DMS53 treated with DMSO at 0.1 percent for 48 hours (cell line): Measurements from ENCODE around the gene CIAO3.
A peak's percentile ranks its signal among the peaks of the same experiment; 100 is the strongest.

Experiments
- DNase-seq: peaks from one replicate; lab custom pipeline; 2025; ENCODE audit not compliant: unreplicated experiment; lab: John Stamatoyannopoulos, UW

The CIAO3 gene

DNA sequence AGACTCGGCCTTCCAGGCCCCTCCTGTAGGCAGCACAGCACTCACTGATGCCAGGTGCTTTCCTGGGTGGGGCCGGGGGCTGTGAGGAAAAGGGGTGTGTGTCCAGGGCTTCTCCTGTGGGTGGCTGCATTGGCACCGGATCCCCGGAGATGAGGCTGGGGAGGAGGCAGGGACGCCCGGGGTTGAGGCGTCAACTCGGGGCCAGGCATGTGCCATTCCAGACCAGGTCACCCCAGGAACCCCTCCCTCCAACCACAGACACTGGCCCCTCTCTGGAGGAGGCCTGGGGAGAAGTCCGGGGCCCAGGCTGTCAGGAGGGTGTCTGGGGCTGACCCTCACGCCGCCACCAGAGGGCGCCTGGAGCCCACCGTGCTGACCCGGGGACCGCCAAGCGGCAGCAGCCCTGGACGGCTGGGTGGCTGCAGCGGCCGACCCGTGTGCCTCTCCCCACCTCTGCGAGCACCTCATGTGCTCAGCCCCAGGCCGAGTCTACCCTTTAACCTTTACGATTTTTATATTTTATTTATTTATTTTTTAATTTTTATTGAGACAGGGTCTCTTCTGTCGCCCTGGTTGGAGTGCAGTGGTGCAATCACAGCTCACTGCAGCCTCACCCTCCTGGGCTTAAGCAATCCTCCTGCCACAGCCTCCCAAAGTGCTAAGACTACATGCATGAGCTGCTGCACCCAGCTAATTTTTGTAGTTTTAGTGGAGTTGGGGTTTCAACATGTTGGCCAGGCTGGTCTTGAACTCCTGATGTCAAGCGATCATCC, 29.1 kb downstream of the CIAO3 start:
- DNase-seq = peak; percentile 34

DNA sequence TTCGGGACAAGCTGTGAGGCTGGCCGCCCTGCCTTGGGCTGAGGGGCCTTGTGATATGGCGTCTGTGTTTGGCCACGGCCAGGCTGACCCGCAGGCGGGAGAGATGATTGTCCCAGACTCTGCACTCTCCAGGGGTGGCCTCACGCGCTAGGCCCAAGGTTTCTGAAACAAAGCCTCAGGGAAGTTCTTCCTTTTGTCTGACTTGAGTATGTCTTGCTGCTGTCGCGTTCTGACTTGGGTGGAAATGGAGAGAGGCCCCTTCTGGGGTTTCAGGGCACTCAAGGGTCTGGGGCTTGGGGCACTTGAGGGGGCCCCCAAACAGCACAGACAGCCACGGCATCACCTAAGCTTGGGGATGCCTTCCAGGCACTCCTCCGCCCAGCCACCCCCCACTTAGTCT, 29.7 kb downstream of the CIAO3 start:
- no peak for DNase-seq

GRCh38 chr16:710500-711075, 30.2 kb downstream of the CIAO3 start:
- DNase-seq = no peak

DNA sequence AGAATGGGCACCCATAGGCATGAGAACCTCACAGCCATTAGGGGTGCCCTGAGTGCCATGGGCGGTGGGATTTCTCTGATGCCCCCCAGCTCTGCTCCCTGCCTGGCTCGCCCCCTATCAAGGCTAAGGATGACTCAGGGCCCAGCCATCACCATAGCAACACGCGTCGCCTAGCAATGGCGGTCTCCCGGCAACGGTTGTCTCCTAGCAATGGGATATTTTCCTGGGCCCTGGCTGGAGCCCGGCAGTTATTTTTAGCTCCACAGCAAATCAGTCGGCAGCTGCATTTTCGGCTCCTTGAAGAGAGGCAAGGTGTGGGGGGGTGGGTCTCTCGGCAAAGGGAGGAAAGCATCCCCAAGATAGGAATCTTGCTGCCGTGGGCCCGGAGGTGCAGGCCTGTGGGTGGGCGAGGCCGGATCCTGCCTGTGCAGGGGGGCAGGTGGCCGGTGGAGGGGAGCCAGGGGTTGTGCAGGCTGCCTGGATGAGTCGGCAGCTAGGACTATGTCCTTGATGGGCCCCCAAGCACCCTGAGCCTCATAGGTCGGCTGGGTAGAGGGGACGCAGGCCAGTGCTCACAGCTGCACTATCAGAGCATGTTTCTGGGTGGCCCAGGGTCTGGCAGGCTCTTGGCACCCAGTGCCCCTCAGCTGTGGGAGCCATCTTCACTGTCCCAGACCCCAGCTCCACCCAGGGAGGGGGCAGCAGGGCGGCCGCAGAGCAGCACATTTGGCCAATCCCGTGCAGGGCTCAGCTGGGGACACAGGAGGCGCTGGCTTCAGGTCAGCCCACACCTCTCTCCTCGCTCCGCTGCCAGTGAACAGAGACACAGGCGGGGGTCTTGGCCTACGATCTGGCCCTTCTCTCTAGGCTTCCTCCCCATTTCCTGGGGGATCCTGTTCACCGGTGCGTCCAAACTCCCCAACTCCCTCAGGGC, 31.0 kb downstream of the CIAO3 start:
- peak; percentile 45 for DNase-seq

- DNase-seq = no peak
Observed at GRCh38 chr16:708959-709358, 31.8 kb downstream of the CIAO3 start.

- DNase-seq = no peak
Observed at GRCh38 chr16:708019-708418, 32.8 kb downstream of the CIAO3 start.

DNA sequence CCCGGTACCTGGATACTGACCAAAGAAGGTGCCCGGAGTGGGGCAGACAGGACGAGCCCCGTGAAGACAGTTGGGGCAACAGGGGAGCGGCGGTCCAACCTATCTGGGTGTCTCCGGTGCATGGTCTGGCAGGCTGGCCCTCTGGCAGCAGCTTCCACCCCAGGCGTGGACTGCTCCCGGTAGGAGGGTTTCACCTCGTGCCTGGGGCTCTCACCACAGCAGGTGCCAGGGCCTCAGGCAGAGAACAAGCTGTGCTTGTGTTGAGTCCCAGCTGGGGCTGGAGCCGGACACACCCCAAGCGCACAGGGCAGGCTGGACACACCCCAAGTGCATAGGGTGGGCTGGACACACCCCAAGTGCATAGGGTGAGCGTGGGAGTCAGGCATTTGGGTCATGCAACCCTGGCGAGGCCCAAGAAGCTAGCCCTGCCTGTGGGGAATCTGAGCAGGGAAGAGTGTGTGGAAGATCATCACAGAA, 33.7 kb downstream of the CIAO3 start:
- no peak for DNase-seq

DNA sequence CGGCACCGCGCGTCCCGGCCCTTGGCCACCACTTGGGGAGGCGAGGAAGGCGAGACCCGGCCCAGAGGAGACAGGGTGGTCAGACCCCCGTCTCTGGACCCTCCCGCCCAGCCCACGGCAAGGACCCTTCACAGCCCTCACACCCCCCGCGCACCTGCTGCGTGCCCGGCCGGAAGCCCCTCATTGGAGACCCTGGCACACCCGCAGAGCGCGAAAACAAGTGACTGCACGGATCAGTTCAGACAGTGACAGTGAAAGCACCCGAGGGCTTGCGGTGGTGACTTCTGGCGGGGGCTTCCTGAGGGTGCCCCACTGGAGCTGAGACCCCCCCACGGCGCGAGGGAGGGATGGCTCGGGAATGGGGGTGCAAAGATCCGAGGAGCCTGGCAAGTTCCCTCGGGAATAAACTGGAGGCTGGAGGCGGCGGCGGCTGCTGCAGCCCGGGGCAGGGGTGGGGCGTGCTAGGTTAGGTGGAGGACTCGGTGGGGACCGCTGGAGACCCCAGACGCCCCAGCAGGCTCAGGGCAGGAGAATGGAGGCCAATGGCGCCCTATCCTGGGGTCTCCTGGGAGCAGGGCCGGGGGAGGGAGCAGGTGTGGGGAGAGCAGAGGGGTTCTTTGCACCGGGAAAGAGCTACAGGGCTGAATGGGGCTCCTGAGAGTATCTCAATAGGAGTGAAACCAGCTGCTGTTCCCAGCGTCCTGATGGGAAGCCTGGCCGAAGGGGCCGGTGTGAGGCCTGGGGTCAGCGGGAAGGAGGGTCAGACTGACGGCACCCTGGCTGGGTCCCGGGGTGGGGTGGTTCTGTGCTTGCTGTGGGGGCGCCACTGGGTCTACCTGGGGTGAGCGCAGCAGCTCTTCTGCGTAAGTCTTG, 34.4 kb downstream of the CIAO3 start:
- DNase-seq = peak; percentile 18

- no peak for DNase-seq
Observed at GRCh38 chr16:705431-706188, 35.2 kb downstream of the CIAO3 start, which contains the start of gene FBXL16. Gene FBXL16, minus strand, starts transcription at chr16:705801. Its CDS starts 8,396 bp downstream, at chr16:697405.

GRCh38 chr16:704552-705380, 36.0 kb downstream of the CIAO3 start:
- no peak for DNase-seq

- no peak for DNase-seq
Observed at GRCh38 chr16:704047-704446, 36.8 kb downstream of the CIAO3 start.

DNA sequence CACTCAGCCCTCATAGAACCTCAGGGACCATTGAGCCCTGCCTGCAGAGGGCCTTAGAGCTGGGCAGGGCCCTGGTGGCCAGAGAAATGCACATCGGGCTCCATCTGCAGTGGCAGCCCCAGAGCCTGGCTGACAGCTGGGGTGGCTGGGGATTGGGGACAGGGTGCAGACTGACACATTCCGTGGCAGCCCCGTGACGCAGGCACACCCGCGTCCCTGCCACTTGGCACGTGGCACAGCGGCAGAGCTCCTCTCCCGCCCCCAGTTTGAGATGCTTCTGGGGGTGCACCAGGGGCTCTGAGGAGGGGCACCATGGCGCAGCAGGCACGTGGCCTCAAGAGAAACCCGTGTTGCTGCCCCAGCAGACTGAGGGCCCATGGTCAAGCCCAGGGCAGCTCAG, 37.4 kb downstream of the CIAO3 start:
- no peak for DNase-seq

DNA sequence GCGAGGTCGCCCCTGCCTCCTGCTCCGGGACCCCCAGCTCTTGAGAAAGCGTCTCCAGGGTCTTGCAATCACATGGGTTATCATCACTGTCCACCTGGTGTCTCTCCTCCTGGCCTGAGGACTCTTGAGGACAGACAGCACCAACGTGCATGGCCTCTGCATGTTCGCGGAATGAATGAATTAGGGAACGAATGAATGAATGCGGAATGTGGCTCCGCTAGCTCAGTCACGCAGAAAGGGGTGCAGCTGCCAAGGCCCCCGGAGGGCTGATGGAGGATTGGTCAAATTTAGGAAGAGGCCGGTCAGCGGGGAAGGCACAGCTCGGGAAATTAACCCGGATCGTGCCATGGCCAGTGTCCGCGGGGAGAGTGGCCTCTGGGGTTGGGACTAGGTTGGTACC, 38.5 kb downstream of the CIAO3 start:
- DNase-seq = no peak

- DNase-seq = no peak
Observed at GRCh38 chr16:700684-701584, 39.9 kb downstream of the CIAO3 start.

DNA sequence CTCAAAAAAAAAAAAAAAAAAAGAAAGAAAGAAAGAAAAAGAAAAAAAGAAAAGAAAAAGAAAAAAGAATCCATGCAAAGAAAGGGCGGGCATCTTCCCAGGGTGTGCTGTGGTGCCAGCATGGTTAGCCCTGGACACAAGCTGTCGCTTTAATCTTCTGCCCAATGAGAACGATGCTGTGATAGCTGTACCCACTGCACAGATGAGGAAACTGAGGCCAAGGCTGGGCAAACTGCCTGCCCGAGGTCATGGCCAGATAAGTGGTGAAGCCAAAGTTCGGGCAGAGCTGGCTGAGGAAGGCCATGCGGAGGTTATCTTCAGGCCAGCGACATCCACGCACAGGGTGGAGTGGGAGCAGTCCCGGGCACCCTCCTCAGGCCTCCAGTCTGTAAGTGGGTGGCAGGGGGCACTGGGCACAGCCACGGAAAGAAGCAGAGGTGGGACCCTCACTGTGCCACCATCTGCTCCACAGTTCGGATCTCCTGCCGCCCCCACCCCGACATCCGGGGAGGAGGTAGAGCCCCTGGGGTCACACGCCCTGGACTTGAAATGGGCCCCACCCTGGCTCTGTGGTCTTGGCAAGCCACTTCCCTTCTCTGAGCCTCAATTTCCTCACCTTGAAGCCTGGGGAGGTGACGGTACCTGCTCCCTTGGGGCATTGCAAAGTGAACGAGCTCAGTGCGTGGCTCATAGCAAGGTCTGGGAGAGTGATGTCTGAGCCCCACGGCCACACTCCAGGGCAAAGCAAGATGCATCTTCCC, 41.7 kb downstream of the CIAO3 start:
- no peak for DNase-seq

GRCh38 chr16:695355-696089, 45.3 kb downstream of the CIAO3 start:
- peak; percentile 92 for DNase-seq
